Inflammatory macrophage (primary cell): ENCODE measurements around the gene DCAF5.

ENCODE experiments used
- DNase-seq, 2 donors: peaks; one replicate each; pipeline ENCODE4 v3.0.0-alpha.2; 2020 to 2022

Gene DCAF5

GRCh38 chr14:69142101-69142500 is 10.8 kb downstream of the DCAF5 start:
- DNase-seq, result no peak

- DNase-seq, result no peak
Observed at GRCh38 chr14:69141550-69141949, 11.4 kb downstream of the DCAF5 start.

- no peak for DNase-seq
Observed at GRCh38 chr14:69139743-69140142, 13.2 kb downstream of the DCAF5 start.

- peak; percentile 6 to 40 for DNase-seq
Observed at GRCh38 chr14:69137843-69138535, 14.9 kb downstream of the DCAF5 start.

- no peak for DNase-seq
Observed at GRCh38 chr14:69137416-69137815, 15.5 kb downstream of the DCAF5 start.

- no peak for DNase-seq
Observed at GRCh38 chr14:69135133-69135532, 17.8 kb downstream of the DCAF5 start.

- DNase-seq, result peak in 1 of 2 donors; percentile 38
Observed at GRCh38 chr14:69133206-69134125, 19.5 kb downstream of the DCAF5 start.

GRCh38 chr14:69132513-69133181 is 20.3 kb downstream of the DCAF5 start:
- DNase-seq, result no peak

- no peak for DNase-seq
Observed at GRCh38 chr14:69131176-69131575, 21.7 kb downstream of the DCAF5 start.

- DNase-seq, result peak; percentile 67 to 82
Observed at GRCh38 chr14:69129264-69129880, 23.5 kb downstream of the DCAF5 start.

GRCh38 chr14:69118305-69118704 is 34.6 kb downstream of the DCAF5 start:
- DNase-seq, result no peak

- DNase-seq, result no peak
Observed at GRCh38 chr14:69117020-69117767, 35.7 kb downstream of the DCAF5 start.

GRCh38 chr14:69115407-69116185 is 37.3 kb downstream of the DCAF5 start:
- DNase-seq, result no peak

- no peak for DNase-seq
Observed at GRCh38 chr14:69114763-69115162, 38.2 kb downstream of the DCAF5 start.

- DNase-seq, result no peak
Observed at GRCh38 chr14:69108358-69108757, 44.6 kb downstream of the DCAF5 start.

GRCh38 chr14:69107407-69108003 is 45.4 kb downstream of the DCAF5 start:
- DNase-seq, result peak; percentile 40 to 42

- DNase-seq, result no peak
Observed at GRCh38 chr14:69106451-69106850, 46.5 kb downstream of the DCAF5 start.

GRCh38 chr14:69105326-69105725 is 47.6 kb downstream of the DCAF5 start:
- DNase-seq, result peak in 1 of 2 donors; percentile 8

GRCh38 chr14:69101331-69101826 is 51.5 kb downstream of the DCAF5 start:
- DNase-seq, result peak; percentile 76 to 82

- no peak for DNase-seq
Observed at GRCh38 chr14:69097974-69098373, 54.9 kb downstream of the DCAF5 start.
